Liver (tissue), 9 donors: ENCODE results near the gene NDUFAF8. TPM values are rescaled to one million over a fixed set of nuclear protein-coding genes. Genes with fewer than 3 reads are reported as not detected.

ENCODE experiments used
- DNase-seq: peaks from one replicate; pipeline ENCODE4 v3.0.0-alpha.2; 2017; ENCODE audit warnings: low spot score
- H3K27ac ChIP-seq, 2 donors: one replicate each; pipeline ENCODE4 v1.7.0; 2013; ENCODE audit warnings: inconsistent platforms in 2 of 2, low read length in 2 of 2, control low read depth in 1 of 2, low read depth in 1 of 2, mild to moderate bottlenecking in 1 of 2
- H3K27me3 ChIP-seq, 4 donors: one replicate each; pipeline versions ENCODE4 v1.6.1 to v1.7.0; 2013; ENCODE audit warnings: low read length in 3 of 4, inconsistent platforms in 1 of 4, mild to moderate bottlenecking in 1 of 4, moderate library complexity in 1 of 4; ENCODE audit not compliant: control insufficient read depth in 4 of 4, insufficient read depth in 4 of 4
- H3K36me3 ChIP-seq, 4 donors: one replicate each; pipeline versions ENCODE4 v1.6.1 to v1.7.0; 2013; ENCODE audit warnings: low read length in 3 of 4, mild to moderate bottlenecking in 3 of 4, low read depth in 1 of 4, moderate library complexity in 1 of 4; ENCODE audit not compliant: control insufficient read depth in 4 of 4, insufficient read depth in 3 of 4
- H3K4me1 ChIP-seq, 4 donors: one replicate each; pipeline versions ENCODE4 v1.6.1 to v1.7.0; 2013; ENCODE audit warnings: low read length in 3 of 4, mild to moderate bottlenecking in 3 of 4, moderate library complexity in 1 of 4; ENCODE audit not compliant: control insufficient read depth in 4 of 4, insufficient read depth in 4 of 4
- H3K4me3 ChIP-seq, 3 donors: one replicate each; pipeline versions ENCODE4 v1.6.1 to v1.7.0; 2013; ENCODE audit warnings: low read length in 3 of 3, control low read depth in 1 of 3, low read depth in 1 of 3, mild to moderate bottlenecking in 1 of 3
- H3K9ac ChIP-seq, 2 donors: one replicate each; pipeline ENCODE4 v1.7.0; 2013; ENCODE audit warnings: low read length in 2 of 2, mild to moderate bottlenecking in 2 of 2, moderate library complexity in 2 of 2, control low read depth in 1 of 2, low read depth in 1 of 2
- H3K9me3 ChIP-seq, 4 donors: one replicate each; pipeline versions ENCODE4 v1.6.1 to v1.7.0; 2013; ENCODE audit warnings: low read length in 3 of 4; ENCODE audit not compliant: control insufficient read depth in 4 of 4
- CTCF ChIP-seq: fragments of 150-350 bp; IDR thresholded peaks from 2 replicates; pipeline ENCODE4 v1.5.1; 2017; ENCODE audit warnings: improper control_type of control experiment, low read depth, low read length; ENCODE audit not compliant: missing input control
- EGR1 ChIP-seq, 2 donors: IDR thresholded peaks; 2 replicates each; pipeline ENCODE4 v1.6.1; 2016 to 2018; ENCODE audit warnings: antibody characterized with exemption in 2 of 2, low read depth in 2 of 2
- FOXA1 ChIP-seq: IDR thresholded peaks from 2 replicates; pipeline ENCODE4 v1.6.1; 2016; ENCODE audit warnings: antibody characterized with exemption
- FOXA2 ChIP-seq: IDR thresholded peaks from 2 replicates; pipeline ENCODE4 v1.6.1; 2016; ENCODE audit warnings: antibody characterized with exemption
- GABPA ChIP-seq, 2 donors: IDR thresholded peaks in 1 of 2; conservative IDR thresholded peaks in 1 of 2; 2 replicates each; pipeline ENCODE4 v1.6.1; 2016; ENCODE audit warnings: antibody characterized with exemption in 2 of 2, mild to moderate bottlenecking in 1 of 2, moderate library complexity in 1 of 2
- HNF4A ChIP-seq, 2 donors: conservative IDR thresholded peaks; 2 replicates each; pipeline ENCODE4 v1.6.1; 2016; ENCODE audit warnings: antibody characterized with exemption in 2 of 2, mild to moderate bottlenecking in 2 of 2
- HNF4G ChIP-seq: IDR thresholded peaks from 2 replicates; pipeline ENCODE4 v1.6.1; 2016; ENCODE audit warnings: antibody characterized with exemption
- JUND ChIP-seq, 2 donors: IDR thresholded peaks; 2 replicates each; pipeline ENCODE4 v1.6.1; 2016; ENCODE audit warnings: antibody characterized with exemption in 2 of 2
- NR2F2 ChIP-seq: IDR thresholded peaks from 2 replicates; pipeline ENCODE4 v1.6.1; 2016; ENCODE audit warnings: antibody characterized with exemption
- RAD21 ChIP-seq, 2 donors: IDR thresholded peaks; 2 replicates each; pipeline ENCODE4 v1.6.1; 2016; ENCODE audit warnings: antibody characterized with exemption in 2 of 2, mild to moderate bottlenecking in 2 of 2
- REST ChIP-seq: IDR thresholded peaks from 2 replicates; pipeline ENCODE4 v1.6.1; 2016; ENCODE audit warnings: antibody characterized with exemption, mild to moderate bottlenecking
- RXRA ChIP-seq, 2 donors: IDR thresholded peaks; 2 replicates each; pipeline ENCODE4 v1.6.1; 2017 to 2018; ENCODE audit warnings: antibody characterized with exemption in 2 of 2, mild to moderate bottlenecking in 1 of 2
- SP1 ChIP-seq: IDR thresholded peaks from 2 replicates; pipeline ENCODE4 v1.6.1; 2018; ENCODE audit warnings: antibody characterized with exemption, mild to moderate bottlenecking
- TAF1 ChIP-seq: conservative IDR thresholded peaks from 2 replicates; pipeline ENCODE4 v1.6.1; 2016; ENCODE audit warnings: antibody characterized with exemption, mild to moderate bottlenecking
- YY1 ChIP-seq: IDR thresholded peaks from 2 replicates; pipeline ENCODE4 v1.6.1; 2016; ENCODE audit warnings: antibody characterized with exemption, mild to moderate bottlenecking
- WGBS: extraction: QIAGEN DNeasy Blood & Tissue Kit; methylation state at CpG from one replicate; pipeline ENCODE4 v1.1.7; 2013; 5-methylcytosine and 5-hydroxymethylcytosine counted together
- polyA plus RNA-seq, 2 donors: library from polyadenylated mRNA; stranded (reverse) in 1 of 2; unstranded in 1 of 2; fragments of 200-250 nt in 1 of 2; fragments of >200 nt in 1 of 2; fragmentation: Nextera tagmentation in 1 of 2; extraction: Ambion mirVana in 1 of 2; gene quantifications; one replicate each; pipeline versions ENCODE4 v1.2.1 to v1.2.3, GENCODE V29; 2013 to 2015
- total RNA-seq, 2 donors: library from RNA; depleted of rRNA; stranded (reverse); fragments of >200 nt; gene quantifications; one replicate each; pipeline ENCODE4 v1.2.3, GENCODE V29; 2014
- TF ChIP-seq, protein P1 (sequence below): IDR thresholded peaks from 2 replicates; pipeline ENCODE4 v1.6.1; 2016; ENCODE audit warnings: antibody characterized with exemption
- TF ChIP-seq, protein P2 (sequence below): IDR thresholded peaks from 2 replicates; pipeline ENCODE4 v1.6.1; 2016; ENCODE audit warnings: antibody characterized with exemption
- TF ChIP-seq, protein P3 (sequence below): IDR thresholded peaks from 2 replicates; pipeline ENCODE4 v1.6.1; 2016; ENCODE audit warnings: antibody characterized with exemption
- donor health status: healthy.
- donor health status: healthy.
- donor health status: healthy.
- donor health status: healthy.
- donor health status: healthy.

Gene NDUFAF8
- total and polyA plus RNA-seq, 4 donors, result 8.3 to 67.4 (median 15.5) TPM

DNA sequence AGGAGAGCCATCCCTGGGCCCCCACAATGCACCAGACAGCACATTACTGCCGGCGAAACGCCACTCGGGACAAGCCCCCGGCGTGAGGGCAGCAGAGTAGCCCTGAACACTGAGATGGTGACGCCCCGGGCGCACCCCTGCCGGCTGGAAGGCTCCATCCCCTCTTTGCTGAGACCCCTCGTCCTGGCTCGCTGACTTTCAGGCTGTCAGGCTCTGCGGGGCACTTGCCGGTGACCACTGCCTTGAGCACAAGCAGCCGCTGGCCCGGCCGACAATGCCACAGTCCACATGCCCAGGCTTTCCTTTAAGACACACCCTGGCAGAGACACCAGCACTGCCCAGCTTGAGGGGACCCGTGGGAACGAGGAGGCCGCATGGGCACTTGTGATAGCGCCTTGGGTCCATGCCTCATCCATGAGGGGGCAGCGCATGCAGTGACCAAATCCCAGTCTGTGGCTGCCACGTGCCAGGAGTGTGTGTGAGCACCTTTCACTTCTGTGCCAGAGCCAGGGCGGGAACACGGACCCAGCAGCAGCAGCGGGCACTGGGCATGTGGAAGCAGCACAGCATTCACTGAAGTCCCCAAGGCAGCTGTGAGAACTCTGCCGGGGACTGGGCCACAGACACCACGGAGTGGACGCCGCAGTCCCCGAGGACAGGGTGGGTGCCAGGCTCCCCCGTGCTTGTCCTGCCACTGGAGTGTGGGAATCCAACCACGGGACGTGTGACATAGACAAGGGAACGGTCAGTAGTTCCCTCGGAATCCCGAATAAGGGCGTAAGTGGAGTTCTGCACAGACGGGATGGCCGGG is 24.5 kb downstream of the NDUFAF8 start:
- WGBS, result 95% methylated on average over 40 of the region's 40 CpGs
- DNase-seq, result no peak
- TF ChIP-seq CTCF (no peak), RXRA (IDR thresholded peaks at IDR 0.05) (no peak), FOXA1 (no peak), JUND (IDR thresholded peaks at IDR 0.05) (no peak), YY1 (no peak), SP1 (no peak), FOXA2 (no peak), HNF4A (conservative IDR thresholded peaks at IDR 0.05) (no peak), NR2F2 (no peak), TAF1 (no peak), HNF4G (no peak), RAD21 (IDR thresholded peaks at IDR 0.05) (no peak), EGR1 (IDR thresholded peaks at IDR 0.05; ENCODE audit: low read depth in 2 of 2) (no peak), GABPA (IDR thresholded peaks at IDR 0.05 in 1 of 2, conservative IDR thresholded peaks at IDR 0.05 in 1 of 2) (no peak), REST (no peak)
- TF ChIP-seq, protein P1, sequence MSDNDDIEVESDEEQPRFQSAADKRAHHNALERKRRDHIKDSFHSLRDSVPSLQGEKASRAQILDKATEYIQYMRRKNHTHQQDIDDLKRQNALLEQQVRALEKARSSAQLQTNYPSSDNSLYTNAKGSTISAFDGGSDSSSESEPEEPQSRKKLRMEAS, result no peak
- TF ChIP-seq, protein P2, sequence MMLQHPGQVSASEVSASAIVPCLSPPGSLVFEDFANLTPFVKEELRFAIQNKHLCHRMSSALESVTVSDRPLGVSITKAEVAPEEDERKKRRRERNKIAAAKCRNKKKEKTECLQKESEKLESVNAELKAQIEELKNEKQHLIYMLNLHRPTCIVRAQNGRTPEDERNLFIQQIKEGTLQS, result no peak
- TF ChIP-seq, protein P3, sequence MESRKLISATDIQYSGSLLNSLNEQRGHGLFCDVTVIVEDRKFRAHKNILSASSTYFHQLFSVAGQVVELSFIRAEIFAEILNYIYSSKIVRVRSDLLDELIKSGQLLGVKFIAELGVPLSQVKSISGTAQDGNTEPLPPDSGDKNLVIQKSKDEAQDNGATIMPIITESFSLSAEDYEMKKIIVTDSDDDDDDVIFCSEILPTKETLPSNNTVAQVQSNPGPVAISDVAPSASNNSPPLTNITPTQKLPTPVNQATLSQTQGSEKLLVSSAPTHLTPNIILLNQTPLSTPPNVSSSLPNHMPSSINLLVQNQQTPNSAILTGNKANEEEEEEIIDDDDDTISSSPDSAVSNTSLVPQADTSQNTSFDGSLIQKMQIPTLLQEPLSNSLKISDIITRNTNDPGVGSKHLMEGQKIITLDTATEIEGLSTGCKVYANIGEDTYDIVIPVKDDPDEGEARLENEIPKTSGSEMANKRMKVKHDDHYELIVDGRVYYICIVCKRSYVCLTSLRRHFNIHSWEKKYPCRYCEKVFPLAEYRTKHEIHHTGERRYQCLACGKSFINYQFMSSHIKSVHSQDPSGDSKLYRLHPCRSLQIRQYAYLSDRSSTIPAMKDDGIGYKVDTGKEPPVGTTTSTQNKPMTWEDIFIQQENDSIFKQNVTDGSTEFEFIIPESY, result no peak
- Histone ChIP-seq H3K4me3 (no peak overlapping the region), H3K27ac (no peak overlapping the region), H3K9me3 (no peaks in the 10 kb centered on the region), H3K4me1 (no peaks in the 10 kb centered on the region), H3K36me3 (peaks cover 23 to 80% (median 34%) of the 10 kb centered on the region in 4 donors), H3K27me3 (no peaks in the 10 kb centered on the region), H3K9ac (no peak overlapping the region)
